ENCODE data around the gene OXT. TPM values are rescaled to one million over a fixed set of nuclear protein-coding genes. Genes with fewer than 3 reads are reported as not detected.
A peak's percentile ranks its signal among the peaks of the same experiment; 100 is the strongest.

Gene OXT
- total and polyA plus RNA-seq, 7 donors, result 0.12 to 0.73 (median 0.17) TPM; not detected in 4

DNA sequence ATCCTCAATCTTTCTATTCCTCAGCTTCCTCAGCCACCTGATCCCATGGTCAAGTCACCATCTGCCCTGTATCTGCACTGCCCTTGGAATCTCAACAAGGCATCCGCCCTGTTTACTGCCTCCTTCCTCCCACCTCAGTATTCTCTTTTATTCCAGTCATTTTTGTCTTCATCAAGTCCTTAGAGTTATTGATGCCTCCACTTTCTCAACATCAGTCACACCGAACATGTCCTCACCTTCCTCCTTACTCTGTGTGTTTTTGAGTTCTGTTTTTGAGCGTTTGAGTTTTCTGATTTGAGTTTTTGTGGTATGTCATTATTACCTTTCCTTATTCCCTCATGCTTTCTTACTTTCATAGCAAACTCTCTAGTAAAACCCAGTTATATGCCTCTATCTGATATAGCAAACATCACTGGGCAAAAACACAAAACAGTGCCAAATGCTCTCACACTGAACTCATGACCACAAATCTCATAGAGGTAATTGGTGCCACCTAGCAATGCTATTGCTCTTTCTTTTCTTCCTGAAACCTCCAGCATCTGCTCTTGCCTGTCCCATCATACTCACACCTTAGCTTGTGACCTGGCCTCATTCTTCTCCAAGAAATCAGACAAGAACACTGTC, 39.8 kb upstream of the OXT start:
- ATAC-seq, result no peak
- WGBS, 3 donors, result 93 to 98% (median 95%) methylated on average over 3 of the region's 3 CpGs

DNA sequence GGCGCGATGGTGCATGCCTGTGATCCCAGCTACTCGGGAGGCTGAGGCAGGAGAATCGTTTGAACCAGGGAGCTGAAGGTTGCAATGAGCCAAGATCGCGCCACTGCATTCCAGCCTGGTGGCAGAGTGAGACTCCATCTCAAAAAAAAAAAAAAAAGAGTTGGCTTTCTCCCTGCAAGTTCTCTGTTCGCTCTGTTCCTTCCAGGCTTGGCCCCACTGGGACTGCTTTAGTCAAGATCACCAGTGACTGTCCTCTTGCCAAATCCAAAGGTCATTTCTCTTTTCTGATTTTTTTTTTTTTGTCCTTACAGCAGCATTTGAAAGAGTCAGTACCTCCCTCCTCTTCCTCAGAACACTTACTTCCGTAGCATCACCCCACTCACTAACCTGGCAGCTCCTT, 38.8 kb upstream of the OXT start:
- intact Hi-C loops (cut with DNase I), result no loop called here
- 74 to 82% (median 79%) methylated on average over 8 of the region's 8 CpGs for WGBS, 3 donors
- TF ChIP-seq, protein P1, sequence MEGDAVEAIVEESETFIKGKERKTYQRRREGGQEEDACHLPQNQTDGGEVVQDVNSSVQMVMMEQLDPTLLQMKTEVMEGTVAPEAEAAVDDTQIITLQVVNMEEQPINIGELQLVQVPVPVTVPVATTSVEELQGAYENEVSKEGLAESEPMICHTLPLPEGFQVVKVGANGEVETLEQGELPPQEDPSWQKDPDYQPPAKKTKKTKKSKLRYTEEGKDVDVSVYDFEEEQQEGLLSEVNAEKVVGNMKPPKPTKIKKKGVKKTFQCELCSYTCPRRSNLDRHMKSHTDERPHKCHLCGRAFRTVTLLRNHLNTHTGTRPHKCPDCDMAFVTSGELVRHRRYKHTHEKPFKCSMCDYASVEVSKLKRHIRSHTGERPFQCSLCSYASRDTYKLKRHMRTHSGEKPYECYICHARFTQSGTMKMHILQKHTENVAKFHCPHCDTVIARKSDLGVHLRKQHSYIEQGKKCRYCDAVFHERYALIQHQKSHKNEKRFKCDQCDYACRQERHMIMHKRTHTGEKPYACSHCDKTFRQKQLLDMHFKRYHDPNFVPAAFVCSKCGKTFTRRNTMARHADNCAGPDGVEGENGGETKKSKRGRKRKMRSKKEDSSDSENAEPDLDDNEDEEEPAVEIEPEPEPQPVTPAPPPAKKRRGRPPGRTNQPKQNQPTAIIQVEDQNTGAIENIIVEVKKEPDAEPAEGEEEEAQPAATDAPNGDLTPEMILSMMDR (IDR thresholded peaks at IDR 0.05), result no peak
- Histone ChIP-seq H3K36me3 (ENCODE audit: insufficient read depth in 1 of 2, low read depth in 1 of 2) (peaks cover 0 to 85% of the 10 kb centered on the region in 2 donors), H3K27me3 (ENCODE audit: insufficient read depth in 3 of 3, low read length in 2 of 3) (no peaks in the 10 kb centered on the region), H3K4me3 (no peak overlapping the region), H3K27ac (no peak overlapping the region), H3K9me3 (no peaks in the 10 kb centered on the region), H3K4me1 (no peaks in the 10 kb centered on the region)
- peak; percentile 37 to 78 for DNase-seq
- peak in 2 of 4 donors; percentile 37 to 50 for ATAC-seq

More for the DNA sequence above, 39.8 kb upstream of the OXT start:
- Histone ChIP-seq H3K36me3 (ENCODE audit: insufficient read depth in 1 of 2, low read depth in 1 of 2) (peaks cover 0 to 85% of the 10 kb centered on the region in 2 donors), H3K4me1 (no peaks in the 10 kb centered on the region), H3K4me3 (no peak overlapping the region), H3K27me3 (ENCODE audit: insufficient read depth in 3 of 3, low read length in 2 of 3) (no peaks in the 10 kb centered on the region), H3K27ac (no peak overlapping the region), H3K9me3 (no peaks in the 10 kb centered on the region)
- TF ChIP-seq, protein P1 (IDR thresholded peaks at IDR 0.05), result no peak
- intact Hi-C loops (cut with DNase I), result no loop called here
- DNase-seq, result no peak

DNA sequence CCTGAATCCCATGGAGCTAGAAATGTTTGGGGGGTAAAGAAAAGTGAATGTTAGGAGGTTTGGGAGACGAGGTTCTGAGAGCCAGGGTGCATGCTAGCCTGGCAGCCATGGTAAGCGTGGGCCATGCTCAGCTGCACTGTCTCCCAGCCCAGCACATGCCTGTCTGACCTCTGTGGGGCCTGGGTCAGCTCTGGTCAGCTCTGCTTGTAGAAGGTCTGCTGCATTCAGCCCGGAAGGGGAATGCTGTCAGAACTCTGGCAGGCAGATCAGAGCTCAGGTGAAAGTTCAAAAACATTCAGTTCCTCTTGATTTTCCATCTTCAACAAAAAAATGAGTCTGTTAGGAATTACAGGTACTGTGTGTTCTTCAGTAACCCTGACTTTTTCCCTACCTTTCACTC, 33.8 kb upstream of the OXT start:
- no peak for ATAC-seq
- intact Hi-C loops (cut with DNase I), result no loop called here
- Histone ChIP-seq H3K4me3 (no peak overlapping the region), H3K9me3 (no peaks in the 10 kb centered on the region), H3K27ac (no peak overlapping the region), H3K4me1 (no peaks in the 10 kb centered on the region), H3K36me3 (ENCODE audit: insufficient read depth in 1 of 2, low read depth in 1 of 2) (peaks cover 0 to 71% of the 10 kb centered on the region in 2 donors), H3K27me3 (ENCODE audit: insufficient read depth in 3 of 3, low read length in 2 of 3) (no peaks in the 10 kb centered on the region)
- TF ChIP-seq, protein P1 (IDR thresholded peaks at IDR 0.05), result no peak
- WGBS, 3 donors, result 83 to 90% (median 85%) methylated on average over 3 of the region's 3 CpGs
- no peak for DNase-seq

DNA sequence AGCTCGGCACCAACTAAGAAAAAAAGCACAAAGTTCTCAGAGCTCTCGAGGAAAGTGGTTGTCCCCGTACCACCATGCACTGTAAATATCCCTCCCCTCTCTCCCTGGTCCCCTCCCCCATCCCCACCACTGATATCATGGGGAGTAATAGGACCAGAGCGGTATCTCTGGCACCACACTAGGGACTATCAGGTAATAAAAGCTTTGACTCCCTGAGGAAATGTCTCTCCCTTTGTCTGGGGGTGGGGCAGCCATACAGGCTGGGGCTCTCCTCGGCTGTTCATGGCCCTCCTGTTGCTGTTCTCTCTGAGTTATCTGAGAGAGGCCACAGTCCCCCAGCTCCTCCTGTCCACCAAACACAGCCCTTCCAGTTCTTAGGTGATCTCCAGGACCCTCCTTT, 33.0 kb upstream of the OXT start:
- TF ChIP-seq, protein P1 (IDR thresholded peaks at IDR 0.05), result no peak
- H3K36me3 ChIP-seq (ENCODE audit: insufficient read depth in 1 of 2, low read depth in 1 of 2), result peaks cover 0 to 64% of the 10 kb centered on the region in 2 donors
- intact Hi-C loops (cut with DNase I), result no loop called here
- no peaks in the 10 kb centered on the region for H3K9me3 ChIP-seq
- H3K27ac ChIP-seq, result no peak overlapping the region
- WGBS, 3 donors, result 73 to 79% (median 77%) methylated on average over 5 of the region's 5 CpGs
- no peaks in the 10 kb centered on the region for H3K27me3 ChIP-seq (ENCODE audit: insufficient read depth in 3 of 3, low read length in 2 of 3)
- H3K4me1 ChIP-seq, result no peaks in the 10 kb centered on the region
- DNase-seq (no peak), ATAC-seq (no peak)
- no peak overlapping the region for H3K4me3 ChIP-seq

DNA sequence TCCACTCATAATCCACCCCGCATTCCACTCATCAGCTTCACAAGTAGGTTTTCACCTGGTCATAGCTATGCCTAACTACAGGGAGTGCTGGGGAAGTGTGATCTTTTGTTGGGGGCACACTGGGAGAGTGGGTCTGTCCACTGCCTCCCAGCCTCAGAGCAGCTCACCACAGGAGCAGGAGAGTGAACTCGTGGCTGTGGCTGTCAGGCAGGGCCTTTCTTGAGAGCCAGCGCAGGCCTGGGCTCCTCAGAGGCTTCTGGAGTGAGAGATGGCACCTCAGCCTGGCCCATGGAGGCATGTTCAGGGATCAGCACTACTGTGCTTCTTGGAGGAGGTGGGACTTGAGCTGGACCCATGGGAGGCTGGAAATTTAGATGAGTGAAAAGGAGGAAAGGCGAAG, 32.0 kb upstream of the OXT start:
- no peak for ATAC-seq
- H3K27ac ChIP-seq, result no peak overlapping the region
- no peak overlapping the region for H3K4me3 ChIP-seq
- DNase-seq, result no peak
- no peaks in the 10 kb centered on the region for H3K9me3 ChIP-seq
- H3K27me3 ChIP-seq (ENCODE audit: insufficient read depth in 3 of 3, low read length in 2 of 3), result no peaks in the 10 kb centered on the region
- no peaks in the 10 kb centered on the region for H3K4me1 ChIP-seq
- intact Hi-C loops (cut with DNase I), result no loop called here
- 77 to 90% (median 80%) methylated on average over 4 of the region's 4 CpGs for WGBS, 3 donors
- peaks cover 0 to 62% of the 10 kb centered on the region in 2 donors for H3K36me3 ChIP-seq (ENCODE audit: insufficient read depth in 1 of 2, low read depth in 1 of 2)
- TF ChIP-seq, protein P1 (IDR thresholded peaks at IDR 0.05), result no peak

Measured in psoas muscle (tissue), 8 donors.